GM21390 (cell line): ENCODE measurements around the gene ALK.
"Not testable (repeated sequence)": the region's sequence is repeated elsewhere in the genome, so short reads cannot be mapped to it uniquely, and the experiment has no call there.

Source experiments
- ATAC-seq: cut with Tn5 transposase; IDR thresholded peaks from one replicate; pipeline ENCODE4 v1.9.1; 2021; ENCODE audit not compliant: unreplicated experiment

Gene ALK

DNA sequence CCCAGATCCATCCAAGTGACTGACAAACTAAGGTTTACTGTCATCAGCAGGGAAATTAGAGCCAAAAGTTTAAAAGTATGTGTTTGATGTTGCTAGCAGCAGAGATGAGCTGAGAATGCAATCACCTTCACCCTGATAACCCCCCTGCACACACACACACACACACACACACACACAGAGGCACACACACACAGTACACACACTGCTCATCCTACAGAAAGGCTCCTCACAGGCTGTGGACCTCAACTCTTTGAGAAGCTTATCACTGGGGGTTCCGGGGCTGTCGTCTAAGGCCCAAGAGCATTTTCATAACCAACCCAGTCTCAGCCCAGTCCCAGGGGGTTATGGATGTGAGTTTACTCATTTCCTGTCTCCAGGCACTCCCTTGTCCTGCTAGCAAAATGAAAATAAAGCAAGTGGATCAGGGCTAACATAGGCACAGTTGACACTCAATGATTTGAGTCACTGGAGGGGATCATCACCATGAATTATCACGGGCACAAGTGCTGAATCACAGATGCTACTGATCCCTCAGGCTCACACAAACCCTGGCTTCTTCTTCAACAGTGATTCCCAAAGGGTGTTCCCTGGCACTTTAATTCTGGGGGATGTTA, 76.6 kb downstream of the ALK start:
- no peak for ATAC-seq

DNA sequence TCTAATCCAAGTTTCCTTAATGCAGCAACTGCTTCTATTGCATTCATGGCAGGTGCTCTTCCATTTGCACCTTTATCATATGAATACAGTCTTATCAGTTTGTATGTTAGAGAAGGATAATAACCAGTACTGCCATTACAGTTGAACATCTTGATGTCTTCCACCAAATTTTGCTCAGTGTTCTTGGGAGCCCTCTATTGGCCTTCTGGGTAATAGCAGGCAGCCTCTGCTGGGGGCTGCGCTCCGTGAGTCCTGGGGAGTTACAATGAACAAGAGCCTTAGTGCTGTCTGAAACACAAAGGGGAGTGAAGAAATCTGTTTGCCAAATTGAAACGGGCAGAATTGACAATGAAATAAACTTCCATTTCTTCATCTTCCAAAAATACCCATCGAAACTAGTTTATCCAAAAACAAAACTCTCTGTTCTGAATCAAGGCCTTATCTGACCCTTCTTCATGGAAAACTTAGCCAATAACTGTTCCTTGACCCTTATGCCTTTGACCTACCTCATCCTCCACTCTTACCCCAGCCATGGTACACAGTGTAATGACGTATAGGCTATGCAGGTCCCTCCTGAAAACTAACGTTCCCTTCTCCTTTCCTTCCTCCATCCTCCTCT, 79.9 kb downstream of the ALK start:
- peak; percentile 61 for ATAC-seq

DNA sequence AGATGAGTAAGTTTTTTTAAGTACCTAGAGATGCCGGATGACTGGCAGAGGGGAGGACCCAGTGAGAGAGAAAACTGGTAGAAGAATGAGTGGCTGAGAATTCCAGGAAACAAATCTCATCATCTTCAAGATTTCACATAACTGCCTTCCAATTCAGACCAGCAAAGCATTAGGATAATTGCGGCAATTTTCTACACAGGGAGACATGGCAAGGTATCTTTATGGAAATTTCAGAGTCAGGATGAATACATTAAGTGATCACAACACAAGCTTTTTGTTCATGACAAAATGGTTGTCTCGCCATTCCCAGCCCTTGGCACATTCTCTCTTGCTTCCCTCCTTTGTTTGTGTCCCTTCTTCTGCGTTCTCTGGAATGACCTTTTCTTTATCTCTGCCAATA, 82.1 kb downstream of the ALK start:
- no peak for ATAC-seq

DNA sequence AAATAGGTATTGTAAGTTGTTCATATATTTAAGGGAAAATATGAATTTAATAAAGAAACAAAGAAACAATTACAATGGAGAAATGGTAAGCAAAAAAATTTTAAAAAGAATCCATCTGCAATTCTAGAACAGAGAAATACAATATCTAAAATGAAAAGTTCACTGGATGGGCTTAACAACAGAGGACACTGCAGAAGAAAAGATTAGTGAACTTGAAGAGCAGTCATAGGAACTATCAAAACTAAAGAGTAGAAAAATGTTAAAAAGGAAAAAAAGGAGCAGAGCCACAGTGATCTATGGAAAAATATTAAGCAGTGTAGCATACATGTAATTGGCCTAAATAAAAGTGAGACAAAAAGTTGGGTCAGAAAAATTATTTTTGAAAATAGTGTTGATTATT, 83.5 kb downstream of the ALK start:
- ATAC-seq: no peak

DNA sequence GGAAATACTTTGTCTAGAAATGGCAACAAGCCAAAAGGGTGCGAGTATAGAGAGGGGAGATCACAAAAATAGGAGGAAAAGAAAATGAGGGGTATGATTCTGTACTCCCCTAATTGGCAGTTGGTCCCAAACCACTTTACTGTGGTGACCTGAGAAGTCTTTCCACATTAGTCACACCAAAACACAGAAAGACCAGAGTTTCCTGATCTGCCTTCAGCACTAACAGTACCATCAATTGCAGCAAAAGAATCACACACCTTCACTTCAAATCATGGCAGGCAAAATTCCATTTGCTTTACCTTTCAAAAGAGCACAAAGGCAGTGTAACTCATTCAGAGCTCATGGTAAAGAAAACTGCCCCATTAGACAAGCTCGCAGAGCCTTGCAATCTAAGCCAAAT, 86.8 kb downstream of the ALK start:
- no peak for ATAC-seq

DNA sequence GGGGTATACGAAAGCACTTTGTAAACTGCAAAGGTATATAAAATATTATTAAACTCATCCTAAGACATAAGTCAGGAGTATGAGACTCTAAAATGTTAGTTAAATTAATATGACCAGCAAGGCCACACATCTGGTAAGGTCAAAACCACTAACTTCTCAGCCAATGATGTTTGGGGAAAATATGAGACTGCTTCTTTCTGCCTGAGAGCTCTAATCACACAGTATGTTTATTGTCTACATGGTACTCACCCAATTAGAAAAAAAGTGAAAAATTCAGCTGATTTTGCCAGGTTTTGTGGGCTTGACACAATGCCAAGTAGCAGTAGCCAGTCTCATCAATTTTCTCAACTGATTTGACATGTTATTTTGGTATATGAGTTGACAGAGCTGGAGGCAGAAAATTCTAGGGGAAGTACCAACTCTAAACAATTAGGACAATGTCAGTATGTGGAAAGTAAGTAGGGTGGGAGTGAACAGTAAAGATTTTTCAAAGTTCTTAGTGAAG, 87.3 kb downstream of the ALK start:
- no peak for ATAC-seq

DNA sequence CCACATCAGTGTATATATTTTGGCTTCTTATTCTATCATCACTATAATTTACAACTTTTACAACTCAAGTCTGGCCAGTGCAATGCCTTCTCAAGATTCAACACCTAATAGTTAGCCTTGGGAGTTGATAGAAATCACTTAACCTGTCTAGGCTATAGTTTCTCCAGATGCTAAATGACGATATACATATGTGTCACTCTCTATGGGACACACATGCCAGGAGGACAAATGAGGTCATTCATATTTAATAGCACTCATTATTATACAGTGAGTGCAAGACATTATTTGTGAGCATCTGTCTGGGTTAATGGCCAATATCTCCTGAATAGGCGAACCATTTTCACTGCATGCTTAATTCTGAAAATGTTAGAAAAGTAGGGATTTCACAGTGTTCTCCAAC, 89.8 kb downstream of the ALK start:
- ATAC-seq: no peak

DNA sequence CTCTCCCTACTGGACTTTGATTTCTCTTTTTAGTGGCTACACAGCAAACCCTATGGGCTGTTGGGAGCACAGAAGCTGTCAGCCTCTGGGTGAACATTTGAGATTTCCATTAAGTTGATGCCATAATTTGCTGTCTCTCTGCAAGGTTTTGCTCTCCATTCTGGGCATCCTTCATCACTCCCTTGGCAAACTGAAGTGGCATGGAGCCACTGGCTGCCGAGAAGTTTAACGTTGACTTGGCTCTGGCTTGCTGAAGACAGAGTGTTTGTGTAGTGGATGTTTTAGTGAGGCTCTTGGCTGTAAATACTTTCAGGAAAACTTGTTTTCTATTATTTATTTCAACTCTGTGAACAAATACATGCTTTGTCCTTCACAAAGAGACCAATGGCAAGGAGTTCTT, 91.5 kb downstream of the ALK start:
- no peak for ATAC-seq

DNA sequence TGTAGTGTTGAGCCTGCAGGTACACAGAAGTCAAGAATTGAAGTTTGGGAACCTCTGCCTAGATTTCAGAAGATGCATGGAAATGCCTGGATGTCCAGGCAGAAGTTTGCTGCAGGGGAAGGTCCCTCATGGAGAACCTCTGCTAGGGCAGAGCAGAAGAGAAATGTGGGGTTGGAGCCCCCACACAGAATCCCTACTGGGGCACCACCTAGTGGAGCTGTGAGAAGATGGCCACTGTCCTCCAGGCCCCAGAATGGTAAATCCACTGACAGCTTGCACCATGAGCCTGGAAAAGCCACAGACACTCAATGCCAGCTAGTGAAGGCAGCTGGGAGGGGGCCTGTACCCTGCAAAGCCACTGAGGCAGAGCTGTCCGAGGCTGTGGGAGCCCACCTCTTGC, 97.2 kb downstream of the ALK start:
- not testable (repeated sequence) for ATAC-seq

DNA sequence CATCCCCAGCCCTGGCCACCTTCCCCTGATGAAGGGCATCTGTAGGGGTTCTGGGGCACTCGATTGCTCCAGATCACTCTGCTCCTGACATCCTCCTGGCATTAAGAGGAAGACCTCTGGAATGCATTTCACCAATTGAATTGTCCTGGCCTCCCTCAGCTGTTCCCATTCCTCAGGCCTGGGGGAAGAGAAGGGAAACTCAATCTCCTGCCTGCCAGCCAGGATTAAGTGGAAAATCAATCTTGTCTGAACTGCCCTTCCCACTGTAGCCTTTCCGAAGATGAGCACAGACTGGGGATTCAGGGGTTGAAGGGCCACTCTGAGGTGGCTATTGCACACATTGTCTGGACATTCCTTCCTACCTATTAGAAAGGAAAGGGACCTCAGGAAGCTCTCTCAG, 99.8 kb downstream of the ALK start:
- no peak for ATAC-seq

DNA sequence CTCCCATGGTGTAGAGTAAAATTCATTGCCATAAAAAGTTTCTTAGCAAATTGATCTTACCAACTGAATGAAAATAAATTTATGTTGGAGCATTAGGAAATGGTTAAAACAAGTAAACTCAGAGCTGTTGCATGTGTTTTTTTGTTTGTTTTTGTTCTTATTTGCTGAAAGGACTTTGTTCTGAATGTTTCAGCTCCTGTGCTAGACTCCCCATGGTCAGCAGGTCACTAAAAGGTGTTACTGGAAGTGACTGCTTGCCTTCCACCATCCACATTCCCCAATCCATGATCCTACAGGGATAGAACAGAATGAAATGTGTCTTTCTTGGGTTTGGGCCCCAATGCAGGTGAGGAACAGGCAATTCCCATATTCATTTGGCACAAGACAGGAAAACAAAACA, 101.8 kb downstream of the ALK start:
- ATAC-seq: no peak

DNA sequence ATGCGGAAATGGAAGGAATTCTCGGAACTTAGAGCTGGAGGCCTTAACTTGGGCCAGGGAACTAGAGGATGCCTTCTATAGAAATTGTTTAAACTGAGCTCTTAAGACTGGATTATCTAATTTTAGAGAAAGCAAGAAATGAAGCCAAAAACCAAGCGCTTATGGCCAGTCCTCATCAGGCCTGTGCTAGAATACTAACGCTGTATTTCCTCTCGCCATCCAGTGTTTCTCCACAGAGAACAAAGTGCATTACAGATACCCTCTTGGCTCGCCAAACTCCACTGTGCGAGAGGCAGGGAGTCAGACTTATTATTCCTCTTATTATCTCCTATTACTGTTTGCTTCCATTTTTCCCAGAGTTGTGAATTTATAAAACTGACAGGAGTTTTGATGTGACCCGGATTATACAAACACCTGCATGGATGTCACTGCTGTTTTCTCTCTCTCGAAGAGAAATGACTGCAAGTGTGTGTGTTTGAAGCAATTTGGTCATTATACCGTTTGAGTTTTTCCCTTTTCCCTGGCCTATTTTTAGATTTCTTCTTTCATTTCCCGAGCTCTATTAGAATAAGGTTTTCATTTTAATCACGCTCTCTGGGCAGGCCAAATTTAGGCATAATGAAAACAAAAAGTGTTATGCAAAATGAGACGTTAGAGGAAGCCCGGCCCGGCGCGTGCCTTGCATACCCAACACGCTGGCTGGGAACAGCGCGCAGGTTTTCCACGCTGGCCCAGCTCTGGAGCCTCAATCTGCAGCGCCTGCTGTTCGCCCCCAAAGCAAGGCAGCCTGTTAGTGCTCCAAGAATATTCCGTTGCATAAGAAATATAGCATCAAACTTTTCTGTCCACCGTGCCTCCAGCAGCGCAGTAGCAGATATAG, 103.3 kb downstream of the ALK start:
- no peak for ATAC-seq

DNA sequence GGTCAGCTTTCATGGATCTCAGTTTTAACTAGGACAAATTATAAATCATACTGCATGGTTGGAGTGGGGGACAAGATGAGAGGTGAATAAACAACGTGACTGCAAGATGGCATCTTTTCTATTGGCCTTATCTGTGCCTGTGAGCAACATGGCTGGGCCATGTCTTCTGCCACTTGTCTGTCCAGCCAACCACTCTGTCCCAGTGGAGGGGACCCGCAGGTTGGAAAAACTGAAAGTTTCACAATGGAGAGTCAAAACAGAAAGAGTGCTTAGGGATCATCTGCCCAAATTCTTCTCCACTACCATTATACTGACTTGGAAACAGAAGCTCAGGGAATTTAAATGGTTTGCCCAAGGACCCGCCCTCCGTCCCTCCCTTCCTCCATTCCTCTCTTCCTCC, 104.1 kb downstream of the ALK start:
- ATAC-seq: no peak

DNA sequence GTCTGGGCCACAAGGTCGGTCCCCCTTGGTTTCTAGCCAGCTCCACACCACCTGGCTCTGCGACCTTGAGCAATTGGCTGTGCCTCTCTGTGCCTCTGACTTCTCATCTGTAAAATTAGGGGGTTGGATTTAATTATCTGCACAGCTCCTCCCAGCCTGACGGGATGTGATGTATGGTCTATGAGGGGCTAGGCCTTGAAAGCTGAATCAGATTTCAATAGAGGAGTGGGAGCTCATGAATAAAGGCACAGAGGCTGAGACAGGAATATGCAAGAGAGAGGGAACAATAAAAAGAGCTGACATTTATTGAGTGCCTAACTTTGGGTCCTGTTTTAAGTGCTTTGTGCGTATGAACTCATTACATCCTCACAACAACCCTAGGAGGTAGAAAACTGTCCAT, 104.7 kb downstream of the ALK start:
- no peak for ATAC-seq

DNA sequence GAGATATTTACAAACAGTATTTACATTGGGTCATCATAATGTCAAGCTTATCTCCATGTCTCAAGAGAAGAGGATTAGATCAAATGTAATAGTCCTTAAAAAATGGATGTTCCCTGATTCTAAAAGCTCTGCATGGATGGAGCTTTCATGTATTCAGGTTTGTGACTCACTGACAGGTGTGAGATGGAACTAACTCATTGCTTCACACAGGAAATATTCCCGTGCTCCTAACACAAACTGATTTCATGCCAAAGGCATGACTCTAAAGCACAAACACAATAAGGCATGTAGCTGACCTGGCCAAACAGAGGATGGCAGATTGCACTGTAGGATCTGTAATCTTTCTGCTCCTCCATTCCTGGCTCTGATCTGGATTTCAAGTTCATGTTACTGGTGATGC, 110.0 kb downstream of the ALK start:
- ATAC-seq: no peak

DNA sequence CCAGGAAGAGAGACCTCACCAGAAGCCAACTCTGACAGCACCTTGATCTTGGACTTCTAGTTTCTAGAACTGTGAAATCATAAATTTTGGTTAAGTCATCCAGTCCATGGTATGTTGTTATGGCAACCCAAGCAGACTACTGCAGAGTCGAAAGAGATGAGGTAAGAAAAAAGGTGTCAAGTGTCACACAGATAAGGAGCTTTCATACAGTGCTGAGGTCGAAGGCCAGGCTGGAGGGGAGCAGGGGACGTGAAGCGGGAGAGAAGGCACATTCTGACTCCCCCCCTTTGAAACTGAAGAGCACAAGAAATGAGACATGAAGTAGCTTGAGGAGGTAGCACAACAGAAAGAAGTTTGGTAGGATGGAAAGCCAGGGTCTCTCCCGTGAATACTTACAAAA, 110.4 kb downstream of the ALK start:
- no peak for ATAC-seq

DNA sequence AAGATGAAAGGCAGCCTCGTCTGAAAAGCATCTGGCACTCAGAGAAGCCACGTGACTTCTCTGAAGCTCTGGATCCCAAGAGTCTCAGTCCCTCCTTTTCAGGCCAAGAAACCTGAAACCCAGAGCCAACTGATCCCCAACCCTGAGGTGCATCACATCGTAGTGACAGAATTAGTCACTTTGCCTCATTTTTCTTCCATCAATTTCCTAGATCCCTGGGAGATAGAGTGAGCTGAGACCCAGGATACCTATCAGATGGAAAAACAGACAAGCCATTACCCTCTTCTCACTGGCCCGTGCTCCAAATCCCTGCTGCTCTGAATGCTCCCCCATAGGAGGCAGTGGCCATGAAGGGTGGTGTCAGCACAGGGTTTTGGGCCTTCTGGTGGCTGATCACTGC, 113.1 kb downstream of the ALK start:
- ATAC-seq: no peak

DNA sequence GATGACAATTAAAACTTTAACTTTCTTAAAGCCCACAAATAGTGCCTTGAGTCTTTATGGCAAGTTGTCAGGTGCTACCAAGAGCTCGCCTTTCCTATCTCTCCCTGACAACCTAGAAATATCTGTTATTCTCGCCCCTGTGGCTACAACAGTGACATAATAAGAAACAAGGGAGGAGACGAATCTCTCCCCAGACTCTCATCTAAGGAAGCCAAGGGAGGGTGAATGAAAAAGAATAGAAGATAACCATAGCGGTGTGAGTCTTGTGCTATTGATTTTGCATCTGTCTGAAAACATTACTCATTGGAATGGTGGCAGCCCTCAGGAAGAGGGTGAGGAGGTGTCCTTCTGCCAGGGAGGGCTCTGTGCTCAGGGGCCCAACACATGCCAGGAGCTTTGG, 114.3 kb downstream of the ALK start:
- ATAC-seq: no peak

DNA sequence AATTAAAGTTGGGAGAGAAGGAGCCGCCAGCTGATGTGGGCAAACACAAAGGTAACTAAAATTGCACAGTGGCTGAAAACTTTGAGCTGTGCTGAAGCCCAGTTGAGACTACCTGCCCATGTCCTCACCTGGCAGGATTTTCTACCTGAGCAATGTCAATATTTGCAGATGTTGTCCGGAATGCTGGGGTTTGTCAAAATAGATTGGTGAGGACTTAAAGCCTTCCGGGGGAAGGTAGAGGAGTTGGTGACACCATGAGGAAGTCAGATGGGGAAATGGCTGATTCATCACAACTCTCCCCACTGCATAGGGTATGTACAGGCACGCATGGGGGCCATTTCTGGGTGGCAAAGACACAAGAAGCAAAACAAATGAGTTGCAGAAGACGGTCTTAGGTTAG, 114.9 kb downstream of the ALK start:
- no peak for ATAC-seq

DNA sequence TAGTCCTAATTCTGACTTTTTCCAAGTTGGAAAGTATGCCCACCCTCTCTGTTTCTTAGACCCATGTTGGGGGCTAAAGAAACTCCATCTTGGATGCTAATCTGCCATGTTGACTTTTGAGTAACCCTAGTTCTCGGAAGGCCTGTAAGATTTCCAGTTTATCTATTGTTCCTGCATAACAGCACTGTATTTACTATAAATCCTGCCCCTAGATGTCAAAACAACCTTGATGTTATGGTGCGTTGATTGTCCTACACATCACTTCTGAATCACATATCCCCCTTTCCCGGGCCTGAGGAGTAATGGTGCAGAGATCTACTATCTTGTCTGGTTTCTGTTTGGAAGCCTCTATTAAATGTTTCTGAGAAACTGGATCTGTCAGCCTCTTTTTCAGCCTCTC, 116.7 kb downstream of the ALK start:
- ATAC-seq: no peak

DNA sequence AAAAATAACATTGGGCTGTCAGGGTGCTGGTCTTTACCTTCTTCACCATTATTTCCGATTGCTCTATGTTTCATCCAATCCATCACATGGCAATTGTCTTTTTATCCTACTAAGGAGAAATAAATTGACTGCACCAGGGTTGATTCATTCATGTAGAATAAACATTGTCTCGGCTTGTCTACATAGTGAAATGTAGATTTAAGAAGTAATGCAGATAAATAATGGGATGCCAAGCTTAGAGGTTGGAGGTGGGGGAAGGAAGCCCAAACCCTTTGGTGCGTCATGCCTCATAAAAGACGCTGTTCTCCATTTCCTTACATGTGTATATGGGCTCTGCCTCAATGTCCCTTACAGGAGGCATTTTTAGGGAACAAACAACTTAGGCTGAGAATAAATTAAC, 117.8 kb downstream of the ALK start:
- no peak for ATAC-seq

DNA sequence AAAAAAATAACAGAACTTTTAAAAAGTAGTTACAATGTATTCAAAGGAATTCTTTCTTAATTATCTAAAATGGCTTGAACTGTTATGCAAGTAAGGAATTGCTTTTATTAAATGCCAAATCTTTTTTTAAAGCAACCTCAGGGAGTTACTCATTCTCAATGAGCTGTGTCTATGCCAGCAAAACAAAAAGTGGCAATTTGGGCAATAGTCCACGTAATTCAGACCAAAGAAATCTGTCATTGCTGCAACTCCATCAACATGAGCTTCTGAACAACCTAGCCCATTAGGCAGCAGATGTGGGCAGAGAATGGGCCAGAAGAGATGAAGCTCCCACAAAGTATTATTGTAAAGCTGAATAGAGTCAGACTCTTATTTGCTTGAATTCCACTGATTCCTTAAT, 118.4 kb downstream of the ALK start:
- no peak for ATAC-seq
